ENCODE measurements around the gene IBA57.

Gene IBA57

GRCh38 chr1:228144193-228144992 lies 21.2 kb upstream of the IBA57 start:
- H3K9ac ChIP-seq (ENCODE audit: low read depth in 1 of 2, low read length in 2 of 2) = no peak overlapping the region
- peaks cover 14 to 22% of the 10 kb centered on the region in 2 donors for H3K36me3 ChIP-seq (ENCODE audit: control insufficient read depth in 2 of 2, insufficient read depth in 2 of 2, low read length in 2 of 2)
- H3K27me3 ChIP-seq (ENCODE audit: control insufficient read depth in 2 of 2, insufficient read depth in 2 of 2, low read length in 2 of 2) = no peaks in the 10 kb centered on the region
- no peak overlapping the region for H3K4me3 ChIP-seq (ENCODE audit: low read length in 2 of 2)
- no peak overlapping the region for H3K27ac ChIP-seq (ENCODE audit: low read depth in 2 of 2, low read length in 2 of 2)
- peaks cover 21 to 22% of the 10 kb centered on the region in 2 donors for H3K4me1 ChIP-seq (ENCODE audit: control insufficient read depth in 2 of 2, insufficient read depth in 2 of 2, low read length in 2 of 2)
- H3K9me3 ChIP-seq (ENCODE audit: control insufficient read depth in 2 of 2, low read length in 2 of 2) = no peaks in the 10 kb centered on the region

- H3K9me3 ChIP-seq (ENCODE audit: control insufficient read depth in 2 of 2, low read length in 2 of 2) = no peaks in the 10 kb centered on the region
- no peaks in the 10 kb centered on the region for H3K27me3 ChIP-seq (ENCODE audit: control insufficient read depth in 2 of 2, insufficient read depth in 2 of 2, low read length in 2 of 2)
- H3K9ac ChIP-seq (ENCODE audit: low read depth in 1 of 2, low read length in 2 of 2) = no peak overlapping the region
- no peak overlapping the region for H3K27ac ChIP-seq (ENCODE audit: low read depth in 2 of 2, low read length in 2 of 2)
- H3K4me3 ChIP-seq (ENCODE audit: low read length in 2 of 2) = no peak overlapping the region
- H3K4me1 ChIP-seq (ENCODE audit: control insufficient read depth in 2 of 2, insufficient read depth in 2 of 2, low read length in 2 of 2) = peaks cover 21 to 22% of the 10 kb centered on the region in 2 donors
- H3K36me3 ChIP-seq (ENCODE audit: control insufficient read depth in 2 of 2, insufficient read depth in 2 of 2, low read length in 2 of 2) = peaks cover 14 to 22% of the 10 kb centered on the region in 2 donors
Observed at GRCh38 chr1:228144993-228145343, 20.6 kb upstream of the IBA57 start.

GRCh38 chr1:228145463-228146416 lies 19.9 kb upstream of the IBA57 start:
- H3K9ac ChIP-seq (ENCODE audit: low read depth in 1 of 2, low read length in 2 of 2) = no peak overlapping the region
- H3K9me3 ChIP-seq (ENCODE audit: control insufficient read depth in 2 of 2, low read length in 2 of 2) = no peaks in the 10 kb centered on the region
- H3K27me3 ChIP-seq (ENCODE audit: control insufficient read depth in 2 of 2, insufficient read depth in 2 of 2, low read length in 2 of 2) = no peaks in the 10 kb centered on the region
- peaks cover 21 to 22% of the 10 kb centered on the region in 2 donors for H3K4me1 ChIP-seq (ENCODE audit: control insufficient read depth in 2 of 2, insufficient read depth in 2 of 2, low read length in 2 of 2)
- H3K27ac ChIP-seq (ENCODE audit: low read depth in 2 of 2, low read length in 2 of 2) = no peak overlapping the region
- H3K36me3 ChIP-seq (ENCODE audit: control insufficient read depth in 2 of 2, insufficient read depth in 2 of 2, low read length in 2 of 2) = peaks cover 14 to 22% of the 10 kb centered on the region in 2 donors
- H3K4me3 ChIP-seq (ENCODE audit: low read length in 2 of 2) = no peak overlapping the region

- Histone ChIP-seq H3K36me3 (ENCODE audit: control insufficient read depth in 2 of 2, insufficient read depth in 2 of 2, low read length in 2 of 2) (peaks cover 14 to 22% of the 10 kb centered on the region in 2 donors), H3K4me1 (ENCODE audit: control insufficient read depth in 2 of 2, insufficient read depth in 2 of 2, low read length in 2 of 2) (peaks cover 16 to 18% of the 10 kb centered on the region in 2 donors), H3K27ac (ENCODE audit: low read depth in 2 of 2, low read length in 2 of 2) (no peak overlapping the region)
Observed at GRCh38 chr1:228146417-228147150, 19.0 kb upstream of the IBA57 start.

GRCh38 chr1:228147151-228147693 lies 18.4 kb upstream of the IBA57 start:
- no peak overlapping the region for H3K27ac ChIP-seq (ENCODE audit: low read depth in 2 of 2, low read length in 2 of 2)
- no peaks in the 10 kb centered on the region for H3K9me3 ChIP-seq (ENCODE audit: control insufficient read depth in 2 of 2, low read length in 2 of 2)
- H3K27me3 ChIP-seq (ENCODE audit: control insufficient read depth in 2 of 2, insufficient read depth in 2 of 2, low read length in 2 of 2) = no peaks in the 10 kb centered on the region
- H3K4me3 ChIP-seq (ENCODE audit: low read length in 2 of 2) = no peak overlapping the region
- H3K9ac ChIP-seq (ENCODE audit: low read depth in 1 of 2, low read length in 2 of 2) = no peak overlapping the region
- peaks cover 9 to 11% of the 10 kb centered on the region in 2 donors for H3K4me1 ChIP-seq (ENCODE audit: control insufficient read depth in 2 of 2, insufficient read depth in 2 of 2, low read length in 2 of 2)
- peaks cover 14 to 18% of the 10 kb centered on the region in 2 donors for H3K36me3 ChIP-seq (ENCODE audit: control insufficient read depth in 2 of 2, insufficient read depth in 2 of 2, low read length in 2 of 2)

More at GRCh38 chr1:228146417-228147150, 19.0 kb upstream of the IBA57 start:
- H3K4me3 ChIP-seq (ENCODE audit: low read length in 2 of 2) = no peak overlapping the region
- no peaks in the 10 kb centered on the region for H3K9me3 ChIP-seq (ENCODE audit: control insufficient read depth in 2 of 2, low read length in 2 of 2)
- no peaks in the 10 kb centered on the region for H3K27me3 ChIP-seq (ENCODE audit: control insufficient read depth in 2 of 2, insufficient read depth in 2 of 2, low read length in 2 of 2)
- H3K9ac ChIP-seq (ENCODE audit: low read depth in 1 of 2, low read length in 2 of 2) = no peak overlapping the region

GRCh38 chr1:228147768-228148167 lies 17.8 kb upstream of the IBA57 start:
- H3K36me3 ChIP-seq (ENCODE audit: control insufficient read depth in 2 of 2, insufficient read depth in 2 of 2, low read length in 2 of 2) = peaks cover 14 to 16% of the 10 kb centered on the region in 2 donors
- H3K4me1 ChIP-seq (ENCODE audit: control insufficient read depth in 2 of 2, insufficient read depth in 2 of 2, low read length in 2 of 2) = peaks cover 5 to 6% of the 10 kb centered on the region in 2 donors
- H3K9me3 ChIP-seq (ENCODE audit: control insufficient read depth in 2 of 2, low read length in 2 of 2) = no peaks in the 10 kb centered on the region
- H3K9ac ChIP-seq (ENCODE audit: low read depth in 1 of 2, low read length in 2 of 2) = no peak overlapping the region
- no peaks in the 10 kb centered on the region for H3K27me3 ChIP-seq (ENCODE audit: control insufficient read depth in 2 of 2, insufficient read depth in 2 of 2, low read length in 2 of 2)
- no peak overlapping the region for H3K4me3 ChIP-seq (ENCODE audit: low read length in 2 of 2)
- H3K27ac ChIP-seq (ENCODE audit: low read depth in 2 of 2, low read length in 2 of 2) = no peak overlapping the region

- Histone ChIP-seq H3K4me1 (ENCODE audit: control insufficient read depth in 2 of 2, insufficient read depth in 2 of 2, low read length in 2 of 2) (peaks cover 4 to 5% of the 10 kb centered on the region in 2 donors), H3K27ac (ENCODE audit: low read depth in 2 of 2, low read length in 2 of 2) (no peak overlapping the region), H3K9ac (ENCODE audit: low read depth in 1 of 2, low read length in 2 of 2) (no peak overlapping the region)
Observed at GRCh38 chr1:228148196-228148861, 17.3 kb upstream of the IBA57 start.

GRCh38 chr1:228148935-228149405 lies 16.6 kb upstream of the IBA57 start:
- H3K36me3 ChIP-seq (ENCODE audit: control insufficient read depth in 2 of 2, insufficient read depth in 2 of 2, low read length in 2 of 2) = peaks cover 14 to 16% of the 10 kb centered on the region in 2 donors
- no peaks in the 10 kb centered on the region for H3K9me3 ChIP-seq (ENCODE audit: control insufficient read depth in 2 of 2, low read length in 2 of 2)
- no peak overlapping the region for H3K9ac ChIP-seq (ENCODE audit: low read depth in 1 of 2, low read length in 2 of 2)
- H3K27me3 ChIP-seq (ENCODE audit: control insufficient read depth in 2 of 2, insufficient read depth in 2 of 2, low read length in 2 of 2) = no peaks in the 10 kb centered on the region
- no peak overlapping the region for H3K4me3 ChIP-seq (ENCODE audit: low read length in 2 of 2)
- peak overlapping the region; percentile 44 to 63 for H3K27ac ChIP-seq (ENCODE audit: low read depth in 2 of 2, low read length in 2 of 2)
- peaks cover 0 to 4% of the 10 kb centered on the region in 2 donors for H3K4me1 ChIP-seq (ENCODE audit: control insufficient read depth in 2 of 2, insufficient read depth in 2 of 2, low read length in 2 of 2)

More at GRCh38 chr1:228148196-228148861, 17.3 kb upstream of the IBA57 start:
- Histone ChIP-seq H3K27me3 (ENCODE audit: control insufficient read depth in 2 of 2, insufficient read depth in 2 of 2, low read length in 2 of 2) (no peaks in the 10 kb centered on the region), H3K36me3 (ENCODE audit: control insufficient read depth in 2 of 2, insufficient read depth in 2 of 2, low read length in 2 of 2) (peaks cover 14 to 16% of the 10 kb centered on the region in 2 donors), H3K4me3 (ENCODE audit: low read length in 2 of 2) (no peak overlapping the region), H3K9me3 (ENCODE audit: control insufficient read depth in 2 of 2, low read length in 2 of 2) (no peaks in the 10 kb centered on the region)
